Stomach (tissue), 9 donors: ENCODE measurements around the gene CES1. TPM values are rescaled to one million over a fixed set of nuclear protein-coding genes. Genes with fewer than 3 reads are reported as not detected.

Experiments used
- DNase-seq, 2 donors: peaks; one replicate each; pipeline versions ENCODE4 v3.0.0 to v3.0.0-alpha.2; 2013 to 2019
- H3K27ac ChIP-seq, 5 donors: fragments of 200-600 bp in 4 of 5; sonication (generic) in 4 of 5; one replicate each; pipeline ENCODE4 v1.5.1; 2013 to 2019; ENCODE audit warnings: mild to moderate bottlenecking in 1 of 5, moderate library complexity in 1 of 5
- H3K27me3 ChIP-seq, 3 donors: fragments of 200-600 bp; sonication (generic); one replicate each; pipeline ENCODE4 v1.5.1; 2017 to 2019; ENCODE audit warnings: mixed run types in 1 of 3
- H3K36me3 ChIP-seq, 4 donors: fragments of 200-600 bp; sonication (generic); 1 replicate in 3 of 4; 2 replicates in 1 of 4; pipeline ENCODE4 v1.5.1; 2016 to 2019
- H3K4me1 ChIP-seq, 4 donors: fragments of 200-600 bp; sonication (generic); one replicate each; pipeline ENCODE4 v1.5.1; 2016 to 2019
- H3K4me3 ChIP-seq, 4 donors: fragments of 200-600 bp; sonication (generic) in 3 of 4; one replicate each; pipeline ENCODE4 v1.5.1; 2016 to 2019; ENCODE audit warnings: mild to moderate bottlenecking in 1 of 4
- H3K9me3 ChIP-seq, 4 donors: fragments of 200-600 bp; sonication (generic); one replicate each; pipeline ENCODE4 v1.5.1; 2016 to 2019
- EP300 ChIP-seq: sonication (generic); formaldehyde crosslinking; IDR thresholded peaks from one replicate; pipeline ENCODE4 v1.6.1; 2017; ENCODE audit warnings: antibody characterized with exemption
- POLR2A ChIP-seq, 4 donors: fragments of 450-650 bp; IDR thresholded peaks; one replicate each; pipeline ENCODE4 v1.6.1; 2016; ENCODE audit warnings: antibody characterized with exemption in 4 of 4, control low read depth in 2 of 4, mild to moderate bottlenecking in 1 of 4, moderate library complexity in 1 of 4
- POLR2AphosphoS5 ChIP-seq, 3 donors: sonication (generic); formaldehyde crosslinking; IDR thresholded peaks; one replicate each; pipeline ENCODE4 v1.6.1; 2016; ENCODE audit warnings: antibody characterized with exemption in 3 of 3
- WGBS, 5 donors: extraction: QIAGEN DNeasy Blood & Tissue Kit in 3 of 5; methylation state at CpG; one replicate each; pipeline versions ENCODE4 v1.1.5 to v1.1.7; 2013 to 2018; 5-methylcytosine and 5-hydroxymethylcytosine counted together
- intact Hi-C: fragments of 100-400 bp; cut with DNase I; formaldehyde crosslinking; loops from one replicate; pipeline ENCODE4 v1.15.1; 2023; ENCODE audit warnings: low total_unique reads
- polyA plus RNA-seq, 3 donors: library from polyadenylated mRNA; stranded (reverse); fragments of 200-250 nt; gene quantifications; one replicate each; pipeline ENCODE4 v1.2.3, GENCODE V29; 2013
- total RNA-seq, 5 donors: library from RNA; depleted of rRNA; stranded (reverse); fragments of >200 nt; gene quantifications; one replicate each; pipeline versions ENCODE4 v1.1.0 to v1.2.3, GENCODE V29; 2014 to 2016
- TF ChIP-seq, protein P1 (sequence below), 7 experiments: fragments of 450-650 bp in 4 of 7; fragments of 200-600 bp in 3 of 7; sonication (generic) in 3 of 7; IDR thresholded peaks; one replicate each; pipeline ENCODE4 v1.5.1; 2016 to 2019; ENCODE audit warnings: antibody characterized with exemption in 7 of 7, control low read depth in 2 of 7, mild to moderate bottlenecking in 1 of 7
- donor health status: healthy with polysubstance abuse.
- donor health status: Bipolar disorder and iron deficiency.
- donor health status: healthy.

Gene CES1
- total and polyA plus RNA-seq, 8 donors: 2.6 to 173 (median 12.1) TPM; not detected in 1

DNA sequence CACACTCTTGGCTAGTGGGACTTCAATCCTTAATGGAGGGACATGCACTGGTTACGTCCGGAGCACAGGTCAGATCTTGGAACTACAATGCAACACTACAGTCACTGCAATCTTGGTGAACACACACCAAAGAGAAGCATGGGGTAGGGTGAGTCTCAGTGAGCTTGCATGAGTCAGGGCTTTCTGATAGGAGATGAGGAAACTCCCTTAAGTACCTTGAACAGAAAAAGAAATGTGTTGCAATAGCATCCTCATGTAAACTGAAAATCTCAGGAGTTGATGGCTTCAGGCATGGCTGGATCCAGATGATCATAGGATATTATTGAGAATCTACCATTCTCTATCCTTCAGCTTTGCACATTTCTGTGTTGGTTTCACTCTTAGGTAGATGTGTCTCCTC, 54.1 kb downstream of the CES1 start:
- peaks cover 0 to 25% (median 0%) of the 10 kb centered on the region in 3 donors for H3K27me3 ChIP-seq
- no peaks in the 10 kb centered on the region for H3K36me3 ChIP-seq
- 82 to 98% (median 94%) methylated on average over 2 of the region's 2 CpGs; no CpG with 5 or more reads in 1 of the 5 donors for WGBS, 5 donors
- no peak overlapping the region for H3K4me3 ChIP-seq
- H3K4me1 ChIP-seq: no peaks in the 10 kb centered on the region
- no peaks in the 10 kb centered on the region for H3K9me3 ChIP-seq
- H3K27ac ChIP-seq: no peak overlapping the region
- TF ChIP-seq POLR2A (IDR thresholded peaks at IDR 0.05) (no peak), POLR2AphosphoS5 (IDR thresholded peaks at IDR 0.05) (no peak), EP300 (no peak)
- TF ChIP-seq, protein P1, sequence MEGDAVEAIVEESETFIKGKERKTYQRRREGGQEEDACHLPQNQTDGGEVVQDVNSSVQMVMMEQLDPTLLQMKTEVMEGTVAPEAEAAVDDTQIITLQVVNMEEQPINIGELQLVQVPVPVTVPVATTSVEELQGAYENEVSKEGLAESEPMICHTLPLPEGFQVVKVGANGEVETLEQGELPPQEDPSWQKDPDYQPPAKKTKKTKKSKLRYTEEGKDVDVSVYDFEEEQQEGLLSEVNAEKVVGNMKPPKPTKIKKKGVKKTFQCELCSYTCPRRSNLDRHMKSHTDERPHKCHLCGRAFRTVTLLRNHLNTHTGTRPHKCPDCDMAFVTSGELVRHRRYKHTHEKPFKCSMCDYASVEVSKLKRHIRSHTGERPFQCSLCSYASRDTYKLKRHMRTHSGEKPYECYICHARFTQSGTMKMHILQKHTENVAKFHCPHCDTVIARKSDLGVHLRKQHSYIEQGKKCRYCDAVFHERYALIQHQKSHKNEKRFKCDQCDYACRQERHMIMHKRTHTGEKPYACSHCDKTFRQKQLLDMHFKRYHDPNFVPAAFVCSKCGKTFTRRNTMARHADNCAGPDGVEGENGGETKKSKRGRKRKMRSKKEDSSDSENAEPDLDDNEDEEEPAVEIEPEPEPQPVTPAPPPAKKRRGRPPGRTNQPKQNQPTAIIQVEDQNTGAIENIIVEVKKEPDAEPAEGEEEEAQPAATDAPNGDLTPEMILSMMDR (IDR thresholded peaks at IDR 0.05): no peak
- intact Hi-C loops: no loop called here
- no peak for DNase-seq

DNA sequence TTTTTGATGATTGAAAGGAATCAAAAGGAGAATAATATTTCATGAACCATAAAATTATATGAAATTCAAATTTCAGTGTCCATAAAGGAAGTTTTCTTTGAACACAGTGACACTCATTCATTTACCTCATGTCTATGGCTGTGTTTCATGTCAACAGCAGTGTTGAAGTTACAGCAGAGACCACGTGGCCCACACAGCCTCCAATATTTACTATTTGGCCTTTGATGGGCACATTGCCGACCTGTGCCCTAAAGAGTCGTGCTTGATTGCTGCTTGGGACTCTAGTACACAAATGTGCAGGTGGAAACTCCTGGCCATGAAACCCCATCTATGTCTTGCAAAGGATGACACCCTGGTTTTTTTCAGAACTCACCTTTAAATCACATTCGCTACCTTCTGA, 57.0 kb downstream of the CES1 start:
- WGBS, 5 donors: 39 to 61% (median 56%) methylated on average over 4 of the region's 4 CpGs
- intact Hi-C loops: no loop called here
- Histone ChIP-seq H3K36me3 (no peaks in the 10 kb centered on the region), H3K27me3 (peaks cover 0 to 37% (median 0%) of the 10 kb centered on the region in 3 donors), H3K27ac (no peak overlapping the region), H3K4me1 (no peaks in the 10 kb centered on the region), H3K9me3 (no peaks in the 10 kb centered on the region), H3K4me3 (no peak overlapping the region)
- DNase-seq: no peak
- no peak for TF ChIP-seq EP300
- TF ChIP-seq POLR2A (IDR thresholded peaks at IDR 0.05): no peak
- TF ChIP-seq POLR2AphosphoS5 (IDR thresholded peaks at IDR 0.05): no peak
- TF ChIP-seq, protein P1 (IDR thresholded peaks at IDR 0.05): no peak

DNA sequence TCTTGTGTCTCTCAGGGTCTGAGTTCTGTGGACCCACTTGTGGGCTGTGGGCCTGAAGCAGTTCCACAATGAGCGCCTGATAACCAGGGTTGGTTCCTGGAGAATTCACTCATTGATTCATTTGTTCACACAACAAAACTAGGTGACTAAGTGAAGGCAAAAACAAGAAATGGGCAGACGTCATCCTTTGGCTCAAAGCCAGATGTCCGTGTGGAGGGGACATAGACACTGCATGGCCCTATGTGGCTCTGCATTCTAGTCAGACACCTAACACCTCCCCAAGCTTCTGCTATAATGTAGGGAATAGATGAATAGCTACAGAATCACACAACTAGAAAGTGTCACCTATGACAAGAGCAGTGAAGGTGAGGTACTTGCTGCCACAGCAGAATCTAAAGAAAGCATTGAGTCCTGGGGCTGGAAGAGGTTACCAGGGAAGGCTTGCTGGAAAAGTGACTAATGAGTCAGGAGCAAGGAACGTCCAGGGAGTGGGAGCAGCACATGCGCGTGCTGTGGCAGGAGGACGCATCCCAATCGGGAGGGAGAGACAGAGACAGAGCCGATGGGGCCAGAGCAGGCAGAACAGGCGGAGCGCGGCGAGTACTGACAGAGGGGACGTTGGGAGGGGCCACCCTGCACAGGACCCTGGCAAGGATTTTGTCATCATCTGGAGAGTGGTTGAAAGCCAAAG, 58.9 kb downstream of the CES1 start:
- Histone ChIP-seq H3K36me3 (no peaks in the 10 kb centered on the region), H3K9me3 (no peaks in the 10 kb centered on the region), H3K27me3 (peaks cover 0 to 31% (median 0%) of the 10 kb centered on the region in 3 donors), H3K4me1 (no peaks in the 10 kb centered on the region), H3K4me3 (no peak overlapping the region), H3K27ac (no peak overlapping the region)
- no peak for TF ChIP-seq POLR2A (IDR thresholded peaks at IDR 0.05)
- no peak for TF ChIP-seq EP300
- no peak for TF ChIP-seq POLR2AphosphoS5 (IDR thresholded peaks at IDR 0.05)
- TF ChIP-seq, protein P1 (IDR thresholded peaks at IDR 0.05): no peak
- 53 to 76% (median 71%) methylated on average over 12 to 14 of the region's 14 CpGs for WGBS, 5 donors
- DNase-seq: no peak
- intact Hi-C loops: no loop called here

DNA sequence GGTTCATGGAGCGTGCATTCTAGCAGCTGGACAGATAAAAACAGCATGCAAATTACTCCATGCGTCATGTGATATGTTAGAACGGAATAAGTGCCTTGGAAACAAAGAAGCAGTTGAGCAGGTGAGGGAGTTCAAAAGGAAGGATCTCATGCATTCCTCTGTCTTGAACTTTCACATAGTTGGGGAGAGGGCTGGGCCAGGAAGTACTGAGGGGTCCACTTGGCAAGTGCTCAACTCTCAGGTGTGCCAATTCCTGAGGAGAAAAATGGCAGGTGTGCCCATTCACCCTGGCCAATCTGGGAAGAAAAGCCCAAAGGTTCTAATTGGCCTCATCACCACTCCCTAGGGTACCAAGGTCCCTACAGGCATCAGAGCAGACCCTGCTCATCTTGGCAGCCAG, 67.7 kb downstream of the CES1 start:
- H3K27me3 ChIP-seq: peaks cover 0 to 24% (median 0%) of the 10 kb centered on the region in 3 donors
- intact Hi-C loops: no loop called here
- no peak for DNase-seq
- no peak overlapping the region for H3K4me3 ChIP-seq
- no peak for TF ChIP-seq POLR2A (IDR thresholded peaks at IDR 0.05)
- TF ChIP-seq, protein P1 (IDR thresholded peaks at IDR 0.05): no peak
- no peak for TF ChIP-seq POLR2AphosphoS5 (IDR thresholded peaks at IDR 0.05)
- TF ChIP-seq EP300: no peak
- WGBS, 5 donors: 13 to 60% (median 40%) methylated on average over 3 of the region's 3 CpGs
- H3K4me1 ChIP-seq: peaks cover 0 to 7% (median 2%) of the 10 kb centered on the region in 4 donors
- no peaks in the 10 kb centered on the region for H3K36me3 ChIP-seq
- H3K27ac ChIP-seq: no peak overlapping the region
- no peaks in the 10 kb centered on the region for H3K9me3 ChIP-seq
